HCT116 (cell line): ENCODE data around the gene KRT33B. TPM values are rescaled to one million over a fixed set of nuclear protein-coding genes. Genes with fewer than 3 reads are reported as not detected.

Source experiments
- ATAC-seq: fragments of 200-7000 bp; cut with Tn5 transposase; 2 replicates; pipeline ENCODE4 v1.9.1; 2020; ENCODE audit warnings: mild to moderate bottlenecking, moderate library complexity
- Bru-seq: library from RNA; stranded (reverse); fragments of 400-500 nt; gene quantifications from one replicate; lab custom pipeline; 2021; lab: Mats Ljungman, UMichigan
- BruChase-seq, 2 experiments: library from RNA; stranded (reverse); fragments of 400-500 nt; gene quantifications; one replicate each; lab custom pipeline; 2021; lab: Mats Ljungman, UMichigan
- BruUV-seq: library from RNA; stranded (reverse); fragments of 400-500 nt; replicated peaks from 2 replicates; lab custom pipeline; 2021; lab: Mats Ljungman, UMichigan
- CTCF ChIA-PET: fragments of 300-600 bp; sonication (Branson Sonifier 250); formaldehyde crosslinking; loops from one replicate; lab custom pipeline; 2021; ENCODE audit warnings: antibody characterized with exemption; lab: Charles Lee
- POLR2A ChIA-PET: fragments of 300-600, 350-600 bp; sonication (Branson Sonifier 250); formaldehyde crosslinking; loops from one replicate; lab custom pipeline; 2021; ENCODE audit warnings: antibody characterized with exemption; lab: Charles Lee
- RAD21 ChIA-PET, 2 experiments: fragments of 300-600 bp; sonication (Branson Sonifier 250); formaldehyde crosslinking; loops; one replicate each; lab custom pipeline; 2023; ENCODE audit warnings: low total read pairs in 2 of 2; ENCODE audit not compliant: uncharacterized antibody in 2 of 2, unreplicated experiment in 2 of 2, low non-redundant PET in 1 of 2; lab: Charles Lee
- DNase-seq: peaks from one replicate; pipeline ENCODE4 v3.0.0-alpha.2; 2010; ENCODE audit warnings: low read depth, low spot score
- H2AFZ ChIP-seq: fragments of 200-600 bp; shearing (Covaris generic), sonication (generic); 2 replicates; pipeline ENCODE4 v1.6.1; 2017; ENCODE audit warnings: low read depth, mixed run types, mixed read lengths, antibody characterized with exemption, low read length; ENCODE audit not compliant: poor library complexity, severe bottlenecking
- H3K27ac ChIP-seq: 2 replicates; pipeline ENCODE4 v1.5.1; 2012; ENCODE audit warnings: low read depth, low read length
- H3K27me3 ChIP-seq: fragments of 200-600 bp; sonication (generic); 2 replicates; pipeline ENCODE4 v1.6.1; 2016; ENCODE audit warnings: mixed run types, low read length, mixed read lengths; ENCODE audit not compliant: insufficient read depth
- H3K36me3 ChIP-seq, 2 experiments: fragments of 200-500 bp in 1 of 2; fragments of 200-600 bp in 1 of 2; sonication (Bioruptor generic) in 1 of 2; sonication (generic) in 1 of 2; 2 replicates each; pipeline versions ENCODE4 v1.5.1 to v1.6.1; 2014 to 2016; ENCODE audit warnings: low read length in 2 of 2, inconsistent platforms in 1 of 2, mixed read lengths in 1 of 2, mixed run types in 1 of 2; ENCODE audit not compliant: insufficient read depth in 2 of 2, control insufficient read depth in 1 of 2
- H3K4me1 ChIP-seq, 2 experiments: fragments of 200-600 bp in 1 of 2; sonication (generic) in 1 of 2; 2 replicates each; pipeline versions ENCODE4 v1.5.1 to v1.6.1; 2012 to 2017; ENCODE audit warnings: low read length in 2 of 2, inconsistent platforms in 1 of 2, mild to moderate bottlenecking in 1 of 2, mixed read lengths in 1 of 2, mixed run types in 1 of 2, moderate library complexity in 1 of 2; ENCODE audit not compliant: insufficient read depth in 2 of 2, control insufficient read depth in 1 of 2
- H3K4me2 ChIP-seq: fragments of 200-600 bp; sonication (generic); 2 replicates; pipeline ENCODE4 v1.6.1; 2017; ENCODE audit warnings: mixed run types, low read length, mixed read lengths
- H3K4me3 ChIP-seq, 2 experiments: fragments of 200-600 bp in 1 of 2; sonication (generic) in 1 of 2; replicated peaks in 1 of 2; 2 replicates each; pipeline ENCODE4 v1.5.1; 2011 to 2016; ENCODE audit warnings: low read length in 2 of 2, control low read depth in 1 of 2, low read depth in 1 of 2, mild to moderate bottlenecking in 1 of 2, mixed read lengths in 1 of 2, mixed run types in 1 of 2
- H3K79me2 ChIP-seq: fragments of 200-600 bp; sonication (generic); 2 replicates; pipeline ENCODE4 v1.6.1; 2017; ENCODE audit warnings: mild to moderate bottlenecking, mixed run types, low read length, moderate library complexity, mixed read lengths; ENCODE audit not compliant: insufficient read depth
- H3K9ac ChIP-seq: fragments of 200-600 bp; sonication (generic); 2 replicates; pipeline ENCODE4 v1.6.1; 2016; ENCODE audit warnings: low read length, mixed read lengths
- H3K9me2 ChIP-seq: fragments of 200-600 bp; sonication (generic), shearing (Covaris generic); 2 replicates; pipeline ENCODE4 v1.6.1; 2017; ENCODE audit warnings: mixed run types, mild to moderate bottlenecking, moderate library complexity; ENCODE audit not compliant: insufficient read depth
- H3K9me3 ChIP-seq, 2 experiments: fragments of 200-500 bp in 1 of 2; fragments of 200-600 bp in 1 of 2; sonication (Bioruptor generic) in 1 of 2; sonication (generic) in 1 of 2; 2 replicates each; pipeline ENCODE4 v1.6.1; 2014 to 2017; ENCODE audit warnings: low read length in 2 of 2, mixed read lengths in 2 of 2, inconsistent platforms in 1 of 2, low read depth in 1 of 2, mild to moderate bottlenecking in 1 of 2, mixed run types in 1 of 2, moderate library complexity in 1 of 2; ENCODE audit not compliant: control insufficient read depth in 1 of 2, insufficient read depth in 1 of 2
- H4K20me1 ChIP-seq: fragments of 200-600 bp; sonication (generic), shearing (Covaris generic); 2 replicates; pipeline ENCODE4 v1.6.1; 2017; ENCODE audit warnings: mixed run types, mild to moderate bottlenecking, moderate library complexity; ENCODE audit not compliant: insufficient read depth
- CBX3 ChIP-seq: IDR thresholded peaks from 2 replicates; pipeline ENCODE4 v1.6.1; 2012; ENCODE audit warnings: low read depth
- ELF1 ChIP-seq: IDR thresholded peaks from 2 replicates; pipeline ENCODE4 v1.6.1; 2012; ENCODE audit warnings: low read depth, borderline replicate concordance
- EZH2phosphoT487 ChIP-seq: fragments of 200-600 bp; IDR thresholded peaks from 2 replicates; pipeline ENCODE4 v1.6.1; 2018; ENCODE audit warnings: antibody characterized with exemption, borderline replicate concordance
- MAX ChIP-seq: IDR thresholded peaks from 2 replicates; pipeline ENCODE4 v1.6.1; 2012
- POLR2A ChIP-seq: IDR thresholded peaks from 2 replicates; pipeline ENCODE4 v1.7.0; 2011; ENCODE audit warnings: borderline replicate concordance; ENCODE audit not compliant: insufficient read depth, insufficient read length; ENCODE audit errors: extremely low read depth
- REST ChIP-seq: IDR thresholded peaks from 2 replicates; pipeline ENCODE4 v1.6.1; 2012; ENCODE audit warnings: low read depth
- ZFX ChIP-seq: fragments of 450-650 bp; IDR thresholded peaks from 2 replicates; pipeline ENCODE4 v1.6.1; 2017
- intact Hi-C: fragments of 100-400 bp; cut with micrococcal nuclease; formaldehyde crosslinking; loops from 2 replicates; pipeline ENCODE4 v1.10.0; 2022
- long read RNA-seq: library from polyadenylated mRNA; unstranded; transcript quantifications from one replicate; pipeline ENCODE4 v2.0.0, GENCODE V29; 2021; ENCODE audit not compliant: unreplicated experiment
- polyA plus RNA-seq: library from polyadenylated mRNA; unstranded; fragments of >200 nt; gene quantifications from 2 replicates; pipeline ENCODE4 v1.2.1, GENCODE V29; 2012; ENCODE audit warnings: missing spikeins
- total RNA-seq: library from RNA; stranded (reverse); gene quantifications from one replicate; pipeline ENCODE4 v1.2.1, GENCODE V29; 2021; ENCODE audit not compliant: unreplicated experiment

KRT33B gene
- total RNA-seq (not detected), Bru-seq, nascent RNA (not detected), BruChase-seq, experiment 1, labeled RNA remaining after a 6-hour chase (not detected), BruChase-seq, experiment 2, labeled RNA remaining after a 2-hour chase (not detected)
- polyA plus RNA-seq = 0.06 TPM in 1 of 2 replicates, not detected in the other
- long read RNA-seq = 0 reads

- intact Hi-C loops = no loop called here
- Histone ChIP-seq H4K20me1 (no peaks in the 10 kb centered on the region), H3K27ac (no peak within 1 kb of the TSS), H3K9ac (no peak within 1 kb of the TSS), H3K9me2 (no peaks in the 10 kb centered on the region), H2AFZ (no peak within 1 kb of the TSS), H3K36me3 (no peaks in the 10 kb centered on the region), H3K79me2 (no peaks in the 10 kb centered on the region), H3K9me3 (no peaks in the 10 kb centered on the region), H3K4me1 (peaks cover 0 to 4% of the 10 kb centered on the region in 2 experiments; a peak in 1 of 4 replicates), H3K4me2 (no peak within 1 kb of the TSS), H3K4me3 (no peak within 1 kb of the TSS), H3K27me3 (no peaks in the 10 kb centered on the region)
- ChIA-PET CTCF (no interaction called here), POLR2A (no interaction called here), RAD21 (no interaction called here)
- no TSS peak for BruUV-seq
- no peak for TF ChIP-seq POLR2A
- TF ChIP-seq MAX = no peak
- no peak for TF ChIP-seq REST
- TF ChIP-seq CBX3 = no peak
- TF ChIP-seq ZFX = no peak
- no peak for TF ChIP-seq EZH2phosphoT487
- TF ChIP-seq ELF1 = no peak
- no peak for DNase-seq
- no peak for ATAC-seq
These were observed at the start of gene KRT33B for GRCh38 chr17:41369713-41370112. TSS of gene KRT33B (minus strand) at chr17:41369813. CDS start at chr17:41369750, 63 bp downstream.
